Brain microvascular endothelial cell (primary cell): ENCODE data around the gene PTEN.

Experiments
- DNase-seq: peaks from one replicate; pipeline ENCODE4 v3.0.0-alpha.2; 2020
- H3K27ac ChIP-seq: fragments of 250-450 bp; sonication (Bioruptor Pico); 2 replicates; pipeline ENCODE4 v1.5.1; 2020; ENCODE audit warnings: mild to moderate bottlenecking, moderate library complexity
- H3K27me3 ChIP-seq: fragments of 250-450 bp; sonication (Bioruptor Pico); replicated peaks from 2 replicates; pipeline ENCODE4 v1.5.1; 2020; ENCODE audit warnings: mild to moderate bottlenecking
- H3K36me3 ChIP-seq: fragments of 250-450 bp; sonication (Bioruptor Pico); replicated peaks from 2 replicates; pipeline ENCODE4 v1.5.1; 2020; ENCODE audit warnings: mild to moderate bottlenecking
- H3K4me3 ChIP-seq: 2 replicates; pipeline ENCODE4 v1.5.1; 2011; ENCODE audit warnings: low read depth, mild to moderate bottlenecking, control low read depth, low read length, moderate library complexity
- in situ Hi-C: cut with HindIII; loops from 2 replicates; pipeline ENCODE4 v1.10.0; 2017; ENCODE audit warnings: low sequenced_read_pairs, low pct_ligation_motif_present
- TF ChIP-seq, protein P1 (sequence below): IDR thresholded peaks from 2 replicates; pipeline ENCODE4 v1.5.1; 2011; ENCODE audit warnings: low read depth, mild to moderate bottlenecking, moderate library complexity, low read length, control low read depth, inconsistent platforms; ENCODE audit errors: missing control alignments

Gene PTEN

GRCh38 chr10:88004451-88004850 is 141.0 kb downstream of the PTEN start:
- peak; percentile 48 for DNase-seq
- no peaks in the 10 kb centered on the region for H3K36me3 ChIP-seq
- no peaks in the 10 kb centered on the region for H3K27me3 ChIP-seq
- in situ Hi-C loops, result no loop called here
- H3K27ac ChIP-seq, result no peak overlapping the region
- TF ChIP-seq, protein P1, sequence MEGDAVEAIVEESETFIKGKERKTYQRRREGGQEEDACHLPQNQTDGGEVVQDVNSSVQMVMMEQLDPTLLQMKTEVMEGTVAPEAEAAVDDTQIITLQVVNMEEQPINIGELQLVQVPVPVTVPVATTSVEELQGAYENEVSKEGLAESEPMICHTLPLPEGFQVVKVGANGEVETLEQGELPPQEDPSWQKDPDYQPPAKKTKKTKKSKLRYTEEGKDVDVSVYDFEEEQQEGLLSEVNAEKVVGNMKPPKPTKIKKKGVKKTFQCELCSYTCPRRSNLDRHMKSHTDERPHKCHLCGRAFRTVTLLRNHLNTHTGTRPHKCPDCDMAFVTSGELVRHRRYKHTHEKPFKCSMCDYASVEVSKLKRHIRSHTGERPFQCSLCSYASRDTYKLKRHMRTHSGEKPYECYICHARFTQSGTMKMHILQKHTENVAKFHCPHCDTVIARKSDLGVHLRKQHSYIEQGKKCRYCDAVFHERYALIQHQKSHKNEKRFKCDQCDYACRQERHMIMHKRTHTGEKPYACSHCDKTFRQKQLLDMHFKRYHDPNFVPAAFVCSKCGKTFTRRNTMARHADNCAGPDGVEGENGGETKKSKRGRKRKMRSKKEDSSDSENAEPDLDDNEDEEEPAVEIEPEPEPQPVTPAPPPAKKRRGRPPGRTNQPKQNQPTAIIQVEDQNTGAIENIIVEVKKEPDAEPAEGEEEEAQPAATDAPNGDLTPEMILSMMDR, result no peak
- H3K4me3 ChIP-seq, result no peak overlapping the region

- Histone ChIP-seq H3K27ac (no peak overlapping the region), H3K4me3 (no peak overlapping the region), H3K36me3 (no peaks in the 10 kb centered on the region), H3K27me3 (no peaks in the 10 kb centered on the region)
- in situ Hi-C loops, result no loop called here
- no peak for DNase-seq
- TF ChIP-seq, protein P1, result no peak
Observed at GRCh38 chr10:88006261-88006660, 142.8 kb downstream of the PTEN start.

DNA sequence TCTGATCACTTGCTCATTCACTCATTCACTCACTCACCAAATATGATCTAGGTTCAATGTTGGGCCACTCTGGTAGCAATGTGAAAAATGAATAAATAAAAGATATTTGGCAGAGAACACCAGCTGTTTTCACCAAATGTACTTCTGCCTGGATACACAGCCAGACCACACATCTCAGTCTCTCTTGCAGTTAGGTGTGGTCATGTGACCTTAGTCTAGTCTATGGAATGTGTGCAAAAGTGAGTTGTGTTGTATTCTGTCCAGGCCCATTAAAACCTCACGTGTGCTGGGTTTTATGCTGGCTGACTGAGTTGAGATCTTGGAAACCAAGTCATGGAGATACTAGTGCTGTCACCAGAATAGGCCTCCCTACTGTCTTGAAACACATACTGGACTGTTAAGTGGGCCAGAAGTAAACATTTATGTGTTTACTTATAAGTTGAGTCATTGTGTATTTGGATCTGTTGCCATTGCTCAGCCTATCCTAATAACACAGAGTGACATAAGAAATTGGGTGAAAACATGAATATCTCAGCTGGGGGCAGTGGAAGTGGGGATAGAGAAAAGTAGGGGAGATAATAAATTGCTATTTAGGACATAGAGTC is 145.5 kb downstream of the PTEN start:
- no peak for DNase-seq
- Histone ChIP-seq H3K4me3 (no peak overlapping the region), H3K27ac (no peak overlapping the region), H3K27me3 (no peaks in the 10 kb centered on the region), H3K36me3 (no peaks in the 10 kb centered on the region)
- in situ Hi-C loops, result no loop called here
- TF ChIP-seq, protein P1, result no peak

- Histone ChIP-seq H3K36me3 (no peaks in the 10 kb centered on the region), H3K27me3 (no peaks in the 10 kb centered on the region), H3K27ac (no peak overlapping the region), H3K4me3 (no peak overlapping the region)
- DNase-seq, result peak; percentile 37
- in situ Hi-C loops, result no loop called here
- TF ChIP-seq, protein P1, result no peak
Observed at GRCh38 chr10:88012641-88013040, 149.2 kb downstream of the PTEN start.

DNA sequence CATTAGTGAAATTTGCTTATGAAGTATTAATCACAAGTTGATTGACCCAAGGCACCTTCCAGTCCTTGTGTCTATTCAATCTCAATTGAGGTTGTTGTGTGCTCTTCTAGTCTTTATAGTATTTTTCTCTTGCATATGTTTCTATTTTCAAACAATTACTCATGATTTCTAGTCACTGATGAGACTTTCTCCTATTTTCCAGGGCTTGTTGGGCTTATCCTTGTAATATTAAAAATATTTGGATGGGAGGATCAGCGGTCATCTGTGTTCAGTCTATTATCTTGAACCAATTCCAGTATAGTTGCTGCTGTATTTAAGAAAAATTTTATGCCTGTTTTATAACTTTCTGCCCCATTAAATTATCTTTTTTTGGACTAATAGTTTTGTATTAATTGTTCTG is 154.4 kb downstream of the PTEN start:
- no peak overlapping the region for H3K27ac ChIP-seq
- TF ChIP-seq, protein P1, result no peak
- no peak for DNase-seq
- no peaks in the 10 kb centered on the region for H3K36me3 ChIP-seq
- in situ Hi-C loops, result no loop called here
- no peak overlapping the region for H3K4me3 ChIP-seq
- H3K27me3 ChIP-seq, result no peaks in the 10 kb centered on the region

- Histone ChIP-seq H3K36me3 (no peaks in the 10 kb centered on the region), H3K27ac (no peak overlapping the region), H3K4me3 (no peak overlapping the region), H3K27me3 (no peaks in the 10 kb centered on the region)
- DNase-seq, result no peak
- TF ChIP-seq, protein P1, result no peak
- in situ Hi-C loops, result no loop called here
Observed at GRCh38 chr10:88019753-88020152, 156.3 kb downstream of the PTEN start.
